K562 (cell line): ENCODE measurements around the gene PPP2R5A. TPM values are rescaled to one million over a fixed set of nuclear protein-coding genes. Genes with fewer than 3 reads are reported as not detected.
A peak's percentile ranks its signal among the peaks of the same experiment; 100 is the strongest.

Source experiments
- ATAC-seq: fragments of 200-7000 bp; cut with Tn5 transposase; 3 replicates; pipeline ENCODE4 v1.9.1; 2020; ENCODE audit warnings: moderate library complexity
- BruUV-seq: library from RNA; stranded (reverse); fragments of 400-500 nt; replicated peaks from 2 replicates; lab custom pipeline; 2021; lab: Mats Ljungman, UMichigan
- CTCF ChIA-PET: fragments of 300-600 bp; formaldehyde crosslinking; extraction: SDS; loops from one replicate; lab custom pipeline; 2021; ENCODE audit warnings: low intra/inter-chr PET ratio; lab: Yijun Ruan, JAX
- POLR2A ChIA-PET: fragments of 300-600, 350-650 bp; sonication (Branson Sonifier 250); formaldehyde crosslinking; extraction: SDS; loops from one replicate; lab custom pipeline; 2021; ENCODE audit warnings: antibody characterized with exemption, inconsistent platforms; lab: Yijun Ruan, JAX
- DNase-seq, 4 experiments: peaks; one replicate each; pipeline versions ENCODE4 v3.0.0 to v3.0.0-alpha.2; 2011 to 2018; ENCODE audit warnings: low spot score in 3 of 4, mixed read lengths in 3 of 4; ENCODE audit errors: extremely low read depth in 1 of 4
- FAIRE-seq: peaks from 2 replicates; lab custom pipeline; 2011; peaks lifted over from hg19 to GRCh38; lab: Jason Lieb, UNC
- H2AFZ ChIP-seq: 2 replicates; pipeline ENCODE4 v1.6.0; 2011; ENCODE audit warnings: low read depth, low read length, control low read depth, inconsistent platforms
- H3K27ac ChIP-seq: fragments of 200-600 bp; 3 replicates; pipeline ENCODE4 v1.8.0; 2011; ENCODE audit warnings: low read depth, mild to moderate bottlenecking, control low read depth, inconsistent platforms, low read length, moderate library complexity, mixed read lengths; ENCODE audit errors: extremely low read depth
- H3K27me3 ChIP-seq, 2 experiments: fragments of 300-600 bp in 1 of 2; 2 replicates in 1 of 2; 3 replicates in 1 of 2; pipeline versions ENCODE4 v1.6.0 to v1.8.0; 2011; ENCODE audit warnings: inconsistent platforms in 2 of 2, low read length in 2 of 2, mild to moderate bottlenecking in 1 of 2, mixed read lengths in 1 of 2, moderate library complexity in 1 of 2; ENCODE audit not compliant: control insufficient read depth in 2 of 2, insufficient read depth in 2 of 2
- H3K36me3 ChIP-seq: fragments of 300-600 bp; 3 replicates; pipeline ENCODE4 v1.8.0; 2011; ENCODE audit warnings: mild to moderate bottlenecking, low read length, inconsistent platforms; ENCODE audit not compliant: control insufficient read depth, insufficient read depth
- H3K4me1 ChIP-seq, 2 experiments: fragments of 200-600 bp in 1 of 2; replicated peaks in 1 of 2; 2 replicates in 1 of 2; 3 replicates in 1 of 2; pipeline versions ENCODE4 v1.5.1 to v1.8.0; 2011; ENCODE audit warnings: inconsistent platforms in 2 of 2, low read length in 2 of 2, mild to moderate bottlenecking in 1 of 2, mixed read lengths in 1 of 2, moderate library complexity in 1 of 2; ENCODE audit not compliant: control insufficient read depth in 2 of 2, insufficient read depth in 2 of 2
- H3K4me2 ChIP-seq: 2 replicates; pipeline ENCODE4 v1.6.1; 2011; ENCODE audit warnings: low read length, control low read depth, inconsistent platforms, mixed read lengths; ENCODE audit not compliant: insufficient read depth
- H3K4me3 ChIP-seq: fragments of 200-600 bp; sonication (generic), shearing (Covaris generic); 2 replicates; pipeline ENCODE4 v1.5.1; 2016; ENCODE audit warnings: control low read depth, inconsistent platforms
- H3K79me2 ChIP-seq: fragments of 200-600 bp; 3 replicates; pipeline ENCODE4 v1.8.0; 2011; ENCODE audit warnings: low read length, inconsistent platforms; ENCODE audit not compliant: control insufficient read depth, insufficient read depth
- H3K9ac ChIP-seq, 2 experiments: 2 replicates each; pipeline versions ENCODE4 v1.6.0 to v1.6.1; 2011; ENCODE audit warnings: low read depth in 2 of 2, low read length in 2 of 2, control low read depth in 1 of 2, inconsistent platforms in 1 of 2, mild to moderate bottlenecking in 1 of 2, mixed read lengths in 1 of 2; ENCODE audit not compliant: insufficient read depth in 1 of 2
- H3K9me1 ChIP-seq: one replicate; pipeline ENCODE4 v1.6.0; 2011; ENCODE audit warnings: inconsistent platforms, mild to moderate bottlenecking, low read length, moderate library complexity; ENCODE audit not compliant: control insufficient read depth, insufficient read depth
- H3K9me3 ChIP-seq: replicated peaks from 2 replicates; pipeline ENCODE4 v1.5.1; 2011; ENCODE audit warnings: low read depth, low read length, inconsistent platforms; ENCODE audit not compliant: control insufficient read depth, insufficient read depth
- H4K20me1 ChIP-seq: replicated peaks from 2 replicates; pipeline ENCODE4 v1.6.1; 2011; ENCODE audit warnings: low read length, inconsistent platforms, mixed read lengths; ENCODE audit not compliant: control insufficient read depth, insufficient read depth
- AFF4 ChIP-seq: sonication (generic); formaldehyde crosslinking; IDR thresholded peaks from 2 replicates; pipeline ENCODE4 v1.8.0; 2023; ENCODE audit warnings: mild to moderate bottlenecking, missing genetic modification reagents
- NCOA2 ChIP-seq, 2 experiments: fragments of 450-650 bp; IDR thresholded peaks; 2 replicates each; pipeline ENCODE4 v1.6.1; 2018; ENCODE audit warnings: mild to moderate bottlenecking in 2 of 2, moderate library complexity in 1 of 2; ENCODE audit not compliant: partially characterized antibody in 2 of 2
- NUFIP1 ChIP-seq: fragments of 450-650 bp; IDR thresholded peaks from 2 replicates; pipeline ENCODE4 v1.6.1; 2018; ENCODE audit not compliant: partially characterized antibody
- RBM14 ChIP-seq: fragments of 200-400 bp; formaldehyde crosslinking; IDR thresholded peaks from 2 replicates; pipeline ENCODE4 v1.6.1; 2018; ENCODE audit warnings: low read depth, mild to moderate bottlenecking, low read length, moderate library complexity, borderline replicate concordance; ENCODE audit not compliant: insufficient read depth
- RBM39 ChIP-seq: fragments of 200-400 bp; formaldehyde crosslinking; optimal IDR thresholded peaks from 2 replicates; pipeline ENCODE3; 2018; ENCODE audit warnings: low read depth, low read length
- RUNX1 ChIP-seq: sonication (generic); IDR thresholded peaks from 2 replicates; pipeline ENCODE4 v1.6.1; 2016; ENCODE audit warnings: antibody characterized with exemption, low read depth
- SRSF9 ChIP-seq: fragments of 200-400 bp; formaldehyde crosslinking; IDR thresholded peaks from 2 replicates; pipeline ENCODE4 v1.6.1; 2017; ENCODE audit warnings: low read depth, low read length, borderline replicate concordance
- USF1 ChIP-seq: sonication (generic); formaldehyde crosslinking; IDR thresholded peaks from 2 replicates; pipeline ENCODE4 v1.9.0; 2022; ENCODE audit warnings: mild to moderate bottlenecking, missing genetic modification reagents
- ZNF134 ChIP-seq: fragments of 250-450 bp; sonication (Bioruptor Pico); conservative IDR thresholded peaks from 2 replicates; pipeline ENCODE4 v1.4.0; 2020
- ZNF518B ChIP-seq: fragments of 250-450 bp; sonication (Bioruptor Pico); IDR thresholded peaks from 2 replicates; pipeline ENCODE4 v1.5.0; 2021; ENCODE audit warnings: mild to moderate bottlenecking, moderate library complexity
- ZNF695 ChIP-seq: fragments of 450-650 bp; formaldehyde crosslinking; IDR thresholded peaks from 2 replicates; pipeline ENCODE4 v1.4.0; 2020; ENCODE audit warnings: mild to moderate bottlenecking, moderate library complexity
- WGBS: fragments of 100-300 bp; shearing (Covaris generic); methylation state at CpG from one replicate; pipeline ENCODE4 v1.1.6; 2016; ENCODE audit warnings: low coverage, mixed read lengths; ENCODE audit not compliant: insufficient coverage; ENCODE audit errors: missing lambda C conversion rate; 5-methylcytosine and 5-hydroxymethylcytosine counted together
- in situ Hi-C: fragments of 300-500 bp; cut with MboI; formaldehyde crosslinking; loops from 4 replicates; pipeline ENCODE4 v1.15.0; 2018; ENCODE audit warnings: inconsistent platforms, mixed read lengths
- intact Hi-C: fragments of 100-400 bp; cut with micrococcal nuclease; formaldehyde crosslinking; loops from 2 replicates; pipeline ENCODE4 v1.14.2; 2022
- polyA plus RNA-seq, 8 experiments: library from polyadenylated mRNA; depleted of rRNA in 4 of 8; stranded (reverse) in 5 of 8; unstranded in 3 of 8; fragments of >200 nt; fragmentation: Nextera tagmentation in 2 of 8; fragmentation: Illumina TruSeq in 1 of 8; extraction: Ambion mirVana in 2 of 8; extraction: Trizol in 1 of 8; gene quantifications; 2 replicates each; pipeline versions ENCODE4 v1.2.1 to v1.2.3, GENCODE V29; 2011 to 2014; ENCODE audit warnings: inconsistent platforms in 1 of 8, missing spikeins in 1 of 8
- total RNA-seq, 7 experiments: library from RNA; depleted of rRNA in 6 of 7; stranded (reverse); fragments of >200 nt in 6 of 7; fragmentation: Illumina TruSeq in 2 of 7; extraction: Trizol in 2 of 7; gene quantifications; 2 replicates each; pipeline versions ENCODE4 v1.2.1 to v1.2.3, GENCODE V29; 2011 to 2021; ENCODE audit warnings: low replicate concordance in 1 of 7

The PPP2R5A gene
- total and polyA plus RNA-seq, 9 of the 15 experiments (the other 6 are each of a cell fraction or from before 2014, with no cell fraction given) = 26.9 to 106 (median 64.3) TPM

DNA sequence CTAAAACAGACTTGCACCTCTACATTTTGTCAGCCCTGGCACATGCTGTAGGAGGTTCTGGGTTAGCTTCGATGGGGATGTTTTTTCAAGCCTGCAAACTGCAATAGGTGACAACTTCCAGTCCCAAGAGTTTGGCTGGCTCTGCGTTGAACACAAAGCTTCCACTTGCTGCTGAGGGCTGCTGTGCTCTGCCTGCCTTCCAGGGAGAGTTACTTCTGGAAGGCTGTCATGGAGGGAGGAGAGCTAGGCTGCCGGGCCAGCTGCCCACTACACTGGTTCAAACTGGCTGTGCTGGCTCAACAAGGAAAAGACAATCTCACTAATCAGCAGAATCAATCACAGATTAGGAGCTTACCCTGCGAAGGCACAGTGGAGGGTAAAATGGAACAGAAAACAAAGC, 46.7 kb upstream of the PPP2R5A start:
- peak overlapping the region; percentile 84 for H2AFZ ChIP-seq
- peaks cover 26 to 73% of the 10 kb centered on the region in 2 experiments for H3K4me1 ChIP-seq
- ChIA-PET POLR2A (interaction anchor here (0.7 to 1.6 kb wide), 5 partner anchors 11 to 203 kb away, joined by 3 to 6 read pairs (median 4); partner anchors contain the start of gene DTL), CTCF (no interaction called here)
- ATAC-seq (no peak), DNase-seq (no peak), FAIRE-seq (no peak)
- no TSS peak for BruUV-seq
- peak overlapping the region; percentile 21 to 66; a peak in 2 of 4 replicates for H3K9ac ChIP-seq
- no peaks in the 10 kb centered on the region for H3K27me3 ChIP-seq
- H4K20me1 ChIP-seq = no peaks in the 10 kb centered on the region
- H3K9me3 ChIP-seq = no peaks in the 10 kb centered on the region
- in situ Hi-C loops = no loop called here
- no peaks in the 10 kb centered on the region for H3K79me2 ChIP-seq
- intact Hi-C loops = loop anchor here (5.0 kb wide), 1 partner anchor 86 kb away; no protein-coding TSS in a partner anchor
- H3K4me3 ChIP-seq = no peak overlapping the region
- no peaks in the 10 kb centered on the region; the same call in 2 of the 3 replicates for H3K36me3 ChIP-seq
- no peaks in the 10 kb centered on the region for H3K9me1 ChIP-seq
- 23% methylated on average over 4 of the region's 4 CpGs for WGBS
- peak overlapping the region; percentile 4; the same call in 1 of the 2 replicates for H3K4me2 ChIP-seq
- peak overlapping the region; percentile 18; the same call in 2 of the 3 replicates for H3K27ac ChIP-seq
- TF ChIP-seq NCOA2 (IDR thresholded peaks at IDR 0.05; ENCODE audit: partially characterized antibody in 2 of 2) (no peak), ZNF134 (CRISPR knock-in tag) (0 out of 2 replicates have a peak, but pooled peaks have one; percentile 40), RUNX1 (no peak), NUFIP1 (no peak), AFF4 (CRISPR knock-in tag) (no peak), SRSF9 (no peak), RBM14 (no peak), ZNF695 (no peak), RBM39 (no peak), USF1 (CRISPR knock-in tag) (no peak), ZNF518B (no peak)
